Hepatocyte (in vitro differentiated cells): ENCODE data around the gene FOXN3. TPM values are rescaled to one million over a fixed set of nuclear protein-coding genes. Genes with fewer than 3 reads are reported as not detected.
A peak's percentile ranks its signal among the peaks of the same experiment; 100 is the strongest.

Experiments
- DNase-seq: peaks from one replicate; pipeline ENCODE4 v3.0.0-alpha.2; 2016; ENCODE audit warnings: low spot score
- H2AFZ ChIP-seq: fragments of 200-600 bp; sonication (generic); 2 replicates; pipeline ENCODE4 v1.6.0; 2016; ENCODE audit warnings: antibody characterized with exemption, mild to moderate bottlenecking
- H3K27ac ChIP-seq: fragments of 200-600 bp; sonication (generic); 2 replicates; pipeline ENCODE4 v1.5.1; 2016; ENCODE audit warnings: mild to moderate bottlenecking
- H3K27me3 ChIP-seq: fragments of 200-600 bp; sonication (generic); 2 replicates; pipeline ENCODE4 v1.6.1; 2016
- H3K36me3 ChIP-seq: fragments of 200-600 bp; sonication (generic); replicated peaks from 2 replicates; pipeline ENCODE4 v1.5.1; 2016; ENCODE audit warnings: low read depth; ENCODE audit not compliant: insufficient read depth
- H3K4me1 ChIP-seq: fragments of 200-600 bp; sonication (generic); 2 replicates; pipeline ENCODE4 v1.5.1; 2016; ENCODE audit warnings: mild to moderate bottlenecking, moderate library complexity; ENCODE audit not compliant: insufficient read depth
- H3K4me2 ChIP-seq: fragments of 200-600 bp; sonication (generic); 2 replicates; pipeline ENCODE4 v1.6.0; 2016
- H3K4me3 ChIP-seq: fragments of 200-600 bp; sonication (generic); 2 replicates; pipeline ENCODE4 v1.5.1; 2016; ENCODE audit warnings: mild to moderate bottlenecking
- H3K79me2 ChIP-seq: fragments of 200-600 bp; sonication (generic); 2 replicates; pipeline ENCODE4 v1.6.0; 2017; ENCODE audit warnings: mild to moderate bottlenecking
- H3K9me2 ChIP-seq: fragments of 200-600 bp; sonication (generic); replicated peaks from 2 replicates; pipeline ENCODE4 v1.6.0; 2017; ENCODE audit warnings: mild to moderate bottlenecking; ENCODE audit not compliant: insufficient read depth
- H3K9me3 ChIP-seq: fragments of 200-600 bp; sonication (generic); 2 replicates; pipeline ENCODE4 v1.5.1; 2016; ENCODE audit warnings: low read depth, mild to moderate bottlenecking
- H4K20me1 ChIP-seq: fragments of 200-600 bp; sonication (generic); 2 replicates; pipeline ENCODE4 v1.6.0; 2016; ENCODE audit warnings: mild to moderate bottlenecking; ENCODE audit not compliant: insufficient read depth, poor library complexity, severe bottlenecking
- EZH2 ChIP-seq: fragments of 200-600 bp; sonication (generic); IDR thresholded peaks from 2 replicates; pipeline ENCODE4 v1.6.1; 2016; ENCODE audit warnings: antibody characterized with exemption, mild to moderate bottlenecking, borderline replicate concordance
- EZH2phosphoT487 ChIP-seq: fragments of 200-600 bp; sonication (generic); IDR thresholded peaks from one replicate; pipeline ENCODE4 v1.6.1; 2018; ENCODE audit warnings: antibody characterized with exemption, mild to moderate bottlenecking, low read depth, moderate library complexity; ENCODE audit not compliant: unreplicated experiment, severe bottlenecking
- WGBS: methylation state at CpG from one replicate; pipeline ENCODE4 v1.1.6; 2016; ENCODE audit warnings: low lambda C conversion rate; ENCODE audit errors: missing lambda C conversion rate; 5-methylcytosine and 5-hydroxymethylcytosine counted together
- polyA plus RNA-seq: library from polyadenylated mRNA; unstranded; fragments of >200 nt; fragmentation: Nextera tagmentation; extraction: Ambion mirVana; gene quantifications from 2 replicates; pipeline ENCODE4 v1.2.1, GENCODE V29; 2016
- total RNA-seq: library from RNA; depleted of rRNA; stranded (reverse); fragments of >200 nt; gene quantifications from 2 replicates; pipeline ENCODE4 v1.2.3, GENCODE V29; 2014
- TF ChIP-seq, protein P1 (sequence below): fragments of 200-600 bp; sonication (generic); IDR thresholded peaks from 2 replicates; pipeline ENCODE4 v1.5.1; 2016; ENCODE audit warnings: antibody characterized with exemption, mild to moderate bottlenecking; ENCODE audit not compliant: poor library complexity

The FOXN3 gene
- total and polyA plus RNA-seq, 2 experiments from 2014 or later: 42.2 to 47.6 TPM

DNA sequence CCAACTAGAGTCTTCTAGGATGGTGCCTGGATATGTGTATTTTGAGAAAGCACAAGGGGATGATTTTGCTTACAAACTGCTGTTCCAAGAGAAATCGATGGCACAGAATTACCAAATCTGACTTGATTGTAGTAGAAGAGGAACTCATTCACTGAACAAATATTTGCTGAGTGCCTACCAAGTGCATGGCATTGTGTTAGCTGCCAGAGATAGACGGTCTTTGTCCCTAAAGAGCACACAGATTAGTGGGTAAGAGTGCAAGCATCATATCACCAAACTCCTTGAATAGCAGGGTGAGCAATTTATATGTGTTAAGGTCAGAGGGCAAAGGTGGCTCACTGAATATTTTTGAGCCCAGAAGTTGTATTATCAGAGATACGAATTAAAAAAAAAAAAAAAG lies 3.5 kb upstream of the FOXN3 start:
- H3K9me3 ChIP-seq: no peaks in the 10 kb centered on the region
- no peaks in the 10 kb centered on the region for H4K20me1 ChIP-seq
- no peak overlapping the region for H3K4me2 ChIP-seq
- peaks cover 24% of the 10 kb centered on the region for H3K4me1 ChIP-seq
- no peak for DNase-seq
- peaks cover 7% of the 10 kb centered on the region for H3K79me2 ChIP-seq
- H3K9me2 ChIP-seq: no peaks in the 10 kb centered on the region
- TF ChIP-seq, protein P1, sequence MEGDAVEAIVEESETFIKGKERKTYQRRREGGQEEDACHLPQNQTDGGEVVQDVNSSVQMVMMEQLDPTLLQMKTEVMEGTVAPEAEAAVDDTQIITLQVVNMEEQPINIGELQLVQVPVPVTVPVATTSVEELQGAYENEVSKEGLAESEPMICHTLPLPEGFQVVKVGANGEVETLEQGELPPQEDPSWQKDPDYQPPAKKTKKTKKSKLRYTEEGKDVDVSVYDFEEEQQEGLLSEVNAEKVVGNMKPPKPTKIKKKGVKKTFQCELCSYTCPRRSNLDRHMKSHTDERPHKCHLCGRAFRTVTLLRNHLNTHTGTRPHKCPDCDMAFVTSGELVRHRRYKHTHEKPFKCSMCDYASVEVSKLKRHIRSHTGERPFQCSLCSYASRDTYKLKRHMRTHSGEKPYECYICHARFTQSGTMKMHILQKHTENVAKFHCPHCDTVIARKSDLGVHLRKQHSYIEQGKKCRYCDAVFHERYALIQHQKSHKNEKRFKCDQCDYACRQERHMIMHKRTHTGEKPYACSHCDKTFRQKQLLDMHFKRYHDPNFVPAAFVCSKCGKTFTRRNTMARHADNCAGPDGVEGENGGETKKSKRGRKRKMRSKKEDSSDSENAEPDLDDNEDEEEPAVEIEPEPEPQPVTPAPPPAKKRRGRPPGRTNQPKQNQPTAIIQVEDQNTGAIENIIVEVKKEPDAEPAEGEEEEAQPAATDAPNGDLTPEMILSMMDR: no peak
- TF ChIP-seq EZH2phosphoT487 (no peak), EZH2 (no peak)
- no peaks in the 10 kb centered on the region for H3K27me3 ChIP-seq
- WGBS: 77% methylated on average over 3 of the region's 3 CpGs
- H2AFZ ChIP-seq: no peak overlapping the region
- no peaks in the 10 kb centered on the region for H3K36me3 ChIP-seq
- H3K4me3 ChIP-seq: no peak overlapping the region
- H3K27ac ChIP-seq: no peak overlapping the region

GRCh38 chr14:89419973-89420482 lies 3.0 kb upstream of the FOXN3 start:
- TF ChIP-seq EZH2 (no peak), EZH2phosphoT487 (no peak)
- TF ChIP-seq, protein P1: no peak
- WGBS: 97% methylated on average over 6 of the region's 6 CpGs

GRCh38 chr14:89418976-89419375 lies 1.9 kb upstream of the FOXN3 start:
- H3K4me3 ChIP-seq: no peak overlapping the region
- TF ChIP-seq EZH2: no peak
- H3K9me2 ChIP-seq: no peaks in the 10 kb centered on the region
- H4K20me1 ChIP-seq: no peaks in the 10 kb centered on the region
- DNase-seq: no peak
- no peak overlapping the region for H3K27ac ChIP-seq
- H3K4me2 ChIP-seq: no peak overlapping the region
- no peak overlapping the region for H2AFZ ChIP-seq
- WGBS: 98% methylated on average over 2 of the region's 2 CpGs
- H3K9me3 ChIP-seq: no peaks in the 10 kb centered on the region
- H3K79me2 ChIP-seq: peaks cover 20% of the 10 kb centered on the region
- no peaks in the 10 kb centered on the region for H3K36me3 ChIP-seq
- H3K27me3 ChIP-seq: no peaks in the 10 kb centered on the region
- peaks cover 27% of the 10 kb centered on the region for H3K4me1 ChIP-seq

More at GRCh38 chr14:89419973-89420482, 3.0 kb upstream of the FOXN3 start:
- DNase-seq: no peak
- H4K20me1 ChIP-seq: no peaks in the 10 kb centered on the region
- H2AFZ ChIP-seq: no peak overlapping the region
- no peaks in the 10 kb centered on the region for H3K9me3 ChIP-seq
- H3K4me3 ChIP-seq: no peak overlapping the region
- H3K4me2 ChIP-seq: no peak overlapping the region
- peaks cover 10% of the 10 kb centered on the region for H3K79me2 ChIP-seq
- no peaks in the 10 kb centered on the region for H3K36me3 ChIP-seq
- no peak overlapping the region for H3K27ac ChIP-seq
- H3K9me2 ChIP-seq: no peaks in the 10 kb centered on the region
- peaks cover 24% of the 10 kb centered on the region for H3K4me1 ChIP-seq
- H3K27me3 ChIP-seq: no peaks in the 10 kb centered on the region

DNA sequence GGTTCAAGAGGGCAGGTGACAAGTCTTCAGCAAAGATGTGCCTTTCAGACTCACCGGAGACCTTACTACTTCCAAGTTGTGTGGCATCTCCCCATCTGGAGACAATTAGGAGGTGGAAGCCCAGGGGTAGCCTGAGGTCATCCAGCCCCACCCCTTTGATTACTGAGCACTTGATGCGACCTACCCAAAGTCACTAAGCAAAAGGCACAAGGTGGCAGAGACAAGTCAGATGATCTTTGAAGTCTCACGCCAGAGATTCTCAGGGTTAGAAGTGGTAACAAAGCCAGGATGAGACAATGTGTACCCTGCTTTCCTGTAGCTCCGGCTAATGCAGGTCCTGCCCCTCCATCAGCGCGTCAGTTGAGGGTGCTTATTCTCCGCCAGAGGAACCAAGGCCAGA lies 1.4 kb upstream of the FOXN3 start:
- TF ChIP-seq, protein P1: no peak
- TF ChIP-seq EZH2: no peak
- TF ChIP-seq EZH2phosphoT487: no peak
- Histone ChIP-seq H3K9me3 (no peaks in the 10 kb centered on the region), H4K20me1 (no peaks in the 10 kb centered on the region), H3K9me2 (no peaks in the 10 kb centered on the region), H3K36me3 (no peaks in the 10 kb centered on the region), H3K79me2 (peaks cover 21% of the 10 kb centered on the region), H3K4me1 (peaks cover 27% of the 10 kb centered on the region), H3K27me3 (no peaks in the 10 kb centered on the region), H3K4me2 (peak overlapping the region; percentile 81), H3K4me3 (no peak overlapping the region), H2AFZ (no peak overlapping the region), H3K27ac (no peak overlapping the region)
- WGBS: 74% methylated on average over 7 of the region's 7 CpGs
- DNase-seq: no peak
